NCI-H526 treated with DMSO at 0.1 percent for 48 hours (cell line): ENCODE results near the gene DLX5.

Source experiments
- DNase-seq: peaks from one replicate; lab custom pipeline; 2025; lab: John Stamatoyannopoulos, UW

Gene DLX5

GRCh38 chr7:96991546-96992191, 33.0 kb downstream of the DLX5 start:
- DNase-seq = no peak

GRCh38 chr7:96989859-96990317, 34.7 kb downstream of the DLX5 start:
- no peak for DNase-seq

GRCh38 chr7:96989241-96989858, 35.3 kb downstream of the DLX5 start:
- no peak for DNase-seq

- DNase-seq = no peak
Measured at GRCh38 chr7:96987719-96988118, 36.9 kb downstream of the DLX5 start.

- DNase-seq = no peak
Measured at GRCh38 chr7:96986901-96987300, 37.7 kb downstream of the DLX5 start.

GRCh38 chr7:96985992-96986391, 38.6 kb downstream of the DLX5 start:
- DNase-seq = no peak

- no peak for DNase-seq
Measured at GRCh38 chr7:96982586-96982985, 42.0 kb downstream of the DLX5 start.

GRCh38 chr7:96979551-96980276, 44.9 kb downstream of the DLX5 start:
- DNase-seq = no peak

- no peak for DNase-seq
Measured at GRCh38 chr7:96977445-96977844, 47.2 kb downstream of the DLX5 start.

- no peak for DNase-seq
Measured at GRCh38 chr7:96976106-96976505, 48.5 kb downstream of the DLX5 start.

GRCh38 chr7:96973986-96974385, 50.6 kb downstream of the DLX5 start:
- no peak for DNase-seq

- DNase-seq = no peak
Measured at GRCh38 chr7:96970739-96971138, 53.9 kb downstream of the DLX5 start.
